HFFc6 (cell line): Measurements from ENCODE around the gene BCAS4. TPM values are rescaled to one million over a fixed set of nuclear protein-coding genes. Genes with fewer than 3 reads are reported as not detected.

ENCODE experiments used
- DNase-seq: peaks from one replicate; pipeline ENCODE4 v3.0.0-alpha.2; 2018
- H3K27ac Mint-ChIP-seq: 2 replicates; pipeline ENCODE4 v1.8.0; 2020; ENCODE audit warnings: mild to moderate bottlenecking, mixed read lengths
- H3K27me3 Mint-ChIP-seq: 2 replicates; pipeline ENCODE4 v1.8.0; 2021; ENCODE audit warnings: mild to moderate bottlenecking, moderate library complexity, mixed read lengths; ENCODE audit not compliant: insufficient read depth
- H3K36me3 Mint-ChIP-seq: 2 replicates; pipeline ENCODE4 v1.8.0; 2021; ENCODE audit warnings: low read depth, mixed read lengths
- H3K4me1 Mint-ChIP-seq: 2 replicates; pipeline ENCODE4 v1.8.0; 2020; ENCODE audit warnings: low read depth, mixed read lengths
- H3K4me3 Mint-ChIP-seq: 2 replicates; pipeline ENCODE4 v1.8.0; 2020; ENCODE audit warnings: mild to moderate bottlenecking, moderate library complexity, mixed read lengths
- H3K9me3 Mint-ChIP-seq: 2 replicates; pipeline ENCODE4 v1.8.0; 2020; ENCODE audit warnings: mild to moderate bottlenecking, mixed read lengths
- total RNA-seq, 6 experiments: library from RNA; stranded (reverse); fragmentation: NEBNext Ultra II Directional; extraction: Animal tissue kit (Norgen Biotek cat#: 25700); gene quantifications; 2 replicates in 1 of 6; 3 replicates in 5 of 6; pipeline ENCODE4 v1.2.3, GENCODE V29; 2021
- TF ChIP-seq, protein P1 (sequence below): fragments of 200-600 bp; sonication (generic); IDR thresholded peaks from 2 replicates; pipeline ENCODE4 v1.5.0; 2021; ENCODE audit warnings: antibody characterized with exemption, mild to moderate bottlenecking

Gene BCAS4
- total RNA-seq, 6 experiments from 2014 or later: 19.8 to 23.5 (median 21.7) TPM

DNA sequence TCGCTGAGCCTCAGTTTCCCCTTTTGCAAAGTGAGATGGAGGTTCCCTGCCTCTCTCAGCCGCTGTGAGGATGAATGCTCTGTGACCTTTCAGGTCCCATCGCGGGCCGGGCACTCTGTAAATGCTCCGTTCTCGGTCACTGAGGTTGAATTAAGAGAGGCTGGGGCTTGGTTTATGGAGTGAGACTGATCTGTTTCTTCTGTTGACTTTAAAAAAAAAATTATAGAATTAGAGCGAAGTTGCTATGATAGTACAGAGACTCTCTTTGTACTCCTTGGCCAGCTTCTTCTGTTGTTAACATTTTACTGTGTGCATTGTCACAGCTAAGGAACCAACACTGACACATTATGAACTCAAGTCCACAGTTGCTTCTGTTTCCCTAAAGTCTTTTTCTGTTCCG, 72.0 kb downstream of the BCAS4 start:
- Mint-ChIP-seq H3K9me3 (no peaks in the 10 kb centered on the region), H3K27ac (no peak overlapping the region), H3K4me1 (no peaks in the 10 kb centered on the region), H3K4me3 (no peak overlapping the region), H3K36me3 (no peaks in the 10 kb centered on the region), H3K27me3 (no peaks in the 10 kb centered on the region; the same call in 1 of the 2 replicates)
- TF ChIP-seq, protein P1, sequence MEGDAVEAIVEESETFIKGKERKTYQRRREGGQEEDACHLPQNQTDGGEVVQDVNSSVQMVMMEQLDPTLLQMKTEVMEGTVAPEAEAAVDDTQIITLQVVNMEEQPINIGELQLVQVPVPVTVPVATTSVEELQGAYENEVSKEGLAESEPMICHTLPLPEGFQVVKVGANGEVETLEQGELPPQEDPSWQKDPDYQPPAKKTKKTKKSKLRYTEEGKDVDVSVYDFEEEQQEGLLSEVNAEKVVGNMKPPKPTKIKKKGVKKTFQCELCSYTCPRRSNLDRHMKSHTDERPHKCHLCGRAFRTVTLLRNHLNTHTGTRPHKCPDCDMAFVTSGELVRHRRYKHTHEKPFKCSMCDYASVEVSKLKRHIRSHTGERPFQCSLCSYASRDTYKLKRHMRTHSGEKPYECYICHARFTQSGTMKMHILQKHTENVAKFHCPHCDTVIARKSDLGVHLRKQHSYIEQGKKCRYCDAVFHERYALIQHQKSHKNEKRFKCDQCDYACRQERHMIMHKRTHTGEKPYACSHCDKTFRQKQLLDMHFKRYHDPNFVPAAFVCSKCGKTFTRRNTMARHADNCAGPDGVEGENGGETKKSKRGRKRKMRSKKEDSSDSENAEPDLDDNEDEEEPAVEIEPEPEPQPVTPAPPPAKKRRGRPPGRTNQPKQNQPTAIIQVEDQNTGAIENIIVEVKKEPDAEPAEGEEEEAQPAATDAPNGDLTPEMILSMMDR: no peak
- DNase-seq: no peak

DNA sequence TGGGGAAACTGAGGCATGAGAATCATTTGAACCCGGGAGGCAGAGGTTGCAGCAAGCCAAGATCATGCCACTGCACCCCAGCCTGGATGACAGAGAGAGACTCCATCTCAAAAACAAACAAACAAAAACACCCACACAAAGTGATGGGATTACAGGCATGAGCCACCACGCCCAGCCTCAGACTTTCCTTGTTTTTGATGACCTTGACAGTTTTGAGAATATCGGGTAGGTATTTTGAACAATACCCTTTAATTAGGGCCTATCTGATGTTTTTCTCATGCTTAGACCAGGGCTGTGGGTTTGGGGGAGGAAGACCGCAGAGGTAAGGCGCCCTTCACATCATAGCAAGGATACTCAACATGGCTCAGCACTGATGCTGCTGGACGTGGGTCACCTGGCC, 72.9 kb downstream of the BCAS4 start:
- Mint-ChIP-seq H3K9me3 (no peaks in the 10 kb centered on the region), H3K27me3 (no peaks in the 10 kb centered on the region; the same call in 1 of the 2 replicates), H3K27ac (no peak overlapping the region), H3K4me3 (no peak overlapping the region), H3K36me3 (no peaks in the 10 kb centered on the region), H3K4me1 (no peaks in the 10 kb centered on the region)
- TF ChIP-seq, protein P1: no peak
- DNase-seq: no peak

DNA sequence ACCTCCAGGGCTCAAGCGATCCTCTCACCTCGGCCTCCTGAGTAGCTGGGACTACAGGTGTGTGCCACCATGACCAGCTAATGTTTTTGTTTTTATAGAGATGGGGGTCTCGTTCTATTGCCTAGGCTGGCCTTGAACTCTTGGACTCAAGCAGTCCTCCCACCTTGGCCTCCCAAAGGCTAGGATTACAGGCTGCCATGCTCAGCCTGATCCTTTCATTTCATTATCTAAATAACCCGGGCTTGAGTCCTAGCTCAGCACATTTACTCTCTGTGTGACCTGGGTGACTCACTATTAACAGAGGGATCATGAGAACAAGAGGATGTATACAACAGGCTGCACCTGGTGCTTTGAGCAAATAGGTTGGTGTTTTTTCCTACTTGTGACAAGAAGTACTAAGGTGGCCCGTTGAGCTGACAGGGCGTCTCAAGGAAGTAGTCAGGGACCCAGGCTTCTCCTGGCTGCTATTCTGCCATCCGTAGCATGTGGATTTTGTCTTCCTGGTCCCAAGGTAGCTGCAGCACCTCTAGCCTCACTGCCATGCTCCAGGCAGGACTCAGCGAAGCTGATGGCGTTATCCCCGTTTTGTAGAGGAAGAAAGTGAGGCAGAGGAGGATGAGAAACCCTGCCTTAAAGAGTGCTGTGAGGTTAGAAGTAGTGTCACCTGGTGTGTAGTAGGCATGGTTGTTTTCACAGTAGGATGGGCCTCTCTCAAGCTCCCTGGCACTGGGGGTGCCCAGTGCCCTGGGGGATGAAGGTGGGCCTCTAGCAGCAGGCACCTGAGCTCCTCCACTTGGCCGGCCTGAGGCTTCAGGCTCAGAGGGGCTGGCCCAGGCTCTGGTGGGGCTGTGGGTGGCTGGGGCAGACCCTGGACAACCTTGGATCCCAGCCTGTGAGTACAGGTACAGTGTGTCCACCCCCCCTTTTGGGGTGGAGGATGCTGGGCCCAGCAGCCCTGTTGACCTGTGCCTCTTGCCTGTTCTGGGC, 73.9 kb downstream of the BCAS4 start:
- H3K27ac Mint-ChIP-seq: no peak overlapping the region
- no peaks in the 10 kb centered on the region for H3K4me1 Mint-ChIP-seq
- no peak overlapping the region for H3K4me3 Mint-ChIP-seq
- TF ChIP-seq, protein P1: no peak
- DNase-seq: no peak
- H3K9me3 Mint-ChIP-seq: no peaks in the 10 kb centered on the region
- H3K36me3 Mint-ChIP-seq: no peaks in the 10 kb centered on the region
- no peaks in the 10 kb centered on the region; the same call in 1 of the 2 replicates for H3K27me3 Mint-ChIP-seq

DNA sequence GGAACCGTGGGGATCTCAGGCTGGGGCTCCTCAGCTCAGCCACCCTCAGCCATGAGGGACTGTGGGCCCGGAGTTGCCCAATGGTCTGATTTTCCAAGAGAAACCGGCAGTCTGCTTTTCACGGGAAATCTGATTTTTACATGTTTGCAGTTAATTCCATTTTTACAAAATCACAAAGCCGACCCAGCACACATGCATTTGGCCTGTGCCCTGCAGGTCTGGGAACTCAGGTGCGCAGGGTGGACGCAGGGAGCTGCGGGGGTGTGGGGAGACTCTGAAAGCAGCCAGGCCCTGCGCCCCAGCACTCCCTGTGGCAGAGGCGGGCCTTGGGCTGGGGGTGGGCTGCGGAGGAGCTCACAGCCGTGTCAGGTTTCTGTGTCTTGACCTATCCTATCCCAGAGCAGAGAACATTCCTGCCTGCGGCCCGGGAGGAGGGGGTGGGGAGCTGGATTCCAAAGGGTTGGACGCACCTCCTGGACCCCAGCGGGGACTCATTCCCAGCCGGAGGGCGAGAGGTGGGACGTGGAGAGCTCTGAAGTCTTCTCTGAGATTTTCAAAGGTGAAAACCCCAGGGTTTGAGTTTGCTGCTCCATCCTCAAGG, 75.8 kb downstream of the BCAS4 start:
- H3K27me3 Mint-ChIP-seq: no peaks in the 10 kb centered on the region; the same call in 1 of the 2 replicates
- TF ChIP-seq, protein P1: no peak
- no peaks in the 10 kb centered on the region for H3K36me3 Mint-ChIP-seq
- no peak overlapping the region for H3K4me3 Mint-ChIP-seq
- no peak overlapping the region for H3K27ac Mint-ChIP-seq
- DNase-seq: no peak
- no peaks in the 10 kb centered on the region for H3K4me1 Mint-ChIP-seq
- H3K9me3 Mint-ChIP-seq: no peaks in the 10 kb centered on the region

DNA sequence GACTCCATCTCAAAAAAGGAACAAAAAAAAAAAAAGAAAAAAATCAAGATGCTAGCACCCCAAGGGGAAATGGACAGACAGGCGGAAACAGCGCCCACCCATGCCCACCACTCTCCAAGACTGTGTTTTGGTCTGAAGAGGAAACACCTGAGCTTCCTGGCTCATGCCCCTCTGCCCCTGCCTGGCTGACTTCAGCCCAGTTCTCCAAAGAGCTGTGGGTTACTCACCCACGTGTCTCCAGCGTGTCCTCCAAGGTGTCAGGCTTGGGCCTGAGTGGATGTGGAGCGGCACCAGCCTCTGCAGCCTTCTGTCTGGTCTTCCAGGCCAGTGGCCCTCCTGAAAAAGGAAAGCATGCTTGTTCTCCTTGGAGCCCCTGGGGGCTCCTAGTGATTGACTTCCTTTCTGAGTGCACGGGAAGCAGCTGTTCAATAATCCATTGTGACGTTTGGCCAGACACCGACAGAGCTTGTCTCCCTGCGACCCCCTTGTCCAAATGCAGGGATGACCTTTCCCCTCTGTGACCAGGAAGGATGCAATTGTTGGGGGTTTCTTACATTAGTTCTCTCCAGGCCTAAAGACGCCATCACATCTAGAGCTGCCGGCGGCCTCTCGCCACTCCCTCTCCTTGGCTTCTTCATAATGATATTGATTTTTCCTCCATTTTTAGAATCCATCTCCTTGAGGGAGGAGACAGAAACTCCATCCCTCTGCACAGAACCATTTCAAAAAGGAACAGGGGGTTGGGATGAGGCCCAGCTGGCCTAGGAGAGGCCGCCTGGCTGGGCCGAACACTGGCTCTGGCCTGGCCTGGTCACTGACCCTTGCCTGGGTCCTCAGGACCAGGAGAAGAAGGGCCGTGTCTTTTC, 77.9 kb downstream of the BCAS4 start:
- Mint-ChIP-seq H3K27ac (no peak overlapping the region), H3K4me1 (no peaks in the 10 kb centered on the region), H3K4me3 (no peak overlapping the region), H3K36me3 (no peaks in the 10 kb centered on the region), H3K27me3 (no peaks in the 10 kb centered on the region; the same call in 1 of the 2 replicates), H3K9me3 (no peaks in the 10 kb centered on the region)
- TF ChIP-seq, protein P1: no peak
- no peak for DNase-seq
